Upper lobe of left lung (tissue), 4 donors: ENCODE data around the gene FAHD1.

Experiments used
- EP300 ChIP-seq, 4 donors: sonication (generic); formaldehyde crosslinking; IDR thresholded peaks; one replicate each; pipeline ENCODE4 v1.5.1; 2017; ENCODE audit warnings: antibody characterized with exemption in 4 of 4, control low read depth in 2 of 4
- POLR2A ChIP-seq, 4 donors: fragments of 450-650 bp; IDR thresholded peaks; one replicate each; pipeline ENCODE4 v1.5.1; 2016 to 2017; ENCODE audit warnings: antibody characterized with exemption in 4 of 4, mild to moderate bottlenecking in 2 of 4
- TF ChIP-seq, protein P1 (sequence below), 6 experiments: fragments of 450-650 bp in 4 of 6; fragments of 200-600 bp in 2 of 6; sonication (generic) in 2 of 6; IDR thresholded peaks; one replicate each; pipeline ENCODE4 v1.5.1; 2016 to 2019; ENCODE audit warnings: antibody characterized with exemption in 6 of 6

DNA sequence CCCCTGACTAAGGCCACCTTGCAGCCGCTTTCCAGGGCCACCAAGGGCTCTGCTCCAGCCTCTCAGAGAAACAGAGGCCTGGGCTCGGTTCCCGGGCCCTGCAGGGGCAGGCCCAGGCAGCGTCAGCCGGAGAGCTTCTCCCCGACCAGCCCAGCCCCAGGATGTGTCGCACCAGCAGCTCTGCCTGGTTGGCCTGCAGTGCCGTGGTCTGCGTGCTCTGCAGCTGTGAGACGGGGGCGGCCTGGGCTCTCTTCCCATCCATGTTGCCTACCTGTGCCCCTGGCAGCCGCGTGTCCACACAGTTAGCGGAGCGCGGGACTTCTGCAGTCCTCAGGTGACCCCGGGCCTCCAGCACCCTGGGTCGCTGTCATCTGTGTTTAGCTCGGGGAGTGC is 38.3 kb upstream of the FAHD1 start:
- TF ChIP-seq, protein P1, sequence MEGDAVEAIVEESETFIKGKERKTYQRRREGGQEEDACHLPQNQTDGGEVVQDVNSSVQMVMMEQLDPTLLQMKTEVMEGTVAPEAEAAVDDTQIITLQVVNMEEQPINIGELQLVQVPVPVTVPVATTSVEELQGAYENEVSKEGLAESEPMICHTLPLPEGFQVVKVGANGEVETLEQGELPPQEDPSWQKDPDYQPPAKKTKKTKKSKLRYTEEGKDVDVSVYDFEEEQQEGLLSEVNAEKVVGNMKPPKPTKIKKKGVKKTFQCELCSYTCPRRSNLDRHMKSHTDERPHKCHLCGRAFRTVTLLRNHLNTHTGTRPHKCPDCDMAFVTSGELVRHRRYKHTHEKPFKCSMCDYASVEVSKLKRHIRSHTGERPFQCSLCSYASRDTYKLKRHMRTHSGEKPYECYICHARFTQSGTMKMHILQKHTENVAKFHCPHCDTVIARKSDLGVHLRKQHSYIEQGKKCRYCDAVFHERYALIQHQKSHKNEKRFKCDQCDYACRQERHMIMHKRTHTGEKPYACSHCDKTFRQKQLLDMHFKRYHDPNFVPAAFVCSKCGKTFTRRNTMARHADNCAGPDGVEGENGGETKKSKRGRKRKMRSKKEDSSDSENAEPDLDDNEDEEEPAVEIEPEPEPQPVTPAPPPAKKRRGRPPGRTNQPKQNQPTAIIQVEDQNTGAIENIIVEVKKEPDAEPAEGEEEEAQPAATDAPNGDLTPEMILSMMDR (IDR thresholded peaks at IDR 0.05), result no peak
- no peak for TF ChIP-seq EP300 (IDR thresholded peaks at IDR 0.05)
- no peak for TF ChIP-seq POLR2A (IDR thresholded peaks at IDR 0.05)
